ENCODE measurements around the gene PHETA1. TPM values are rescaled to one million over a fixed set of nuclear protein-coding genes. Genes with fewer than 3 reads are reported as not detected.
"Not testable (repeated sequence)": the region's sequence is repeated elsewhere in the genome, so short reads cannot be mapped to it uniquely, and the experiment has no call there.

Gene PHETA1
- total RNA-seq, 1 donor from 2014 or later: 5.6 TPM

DNA sequence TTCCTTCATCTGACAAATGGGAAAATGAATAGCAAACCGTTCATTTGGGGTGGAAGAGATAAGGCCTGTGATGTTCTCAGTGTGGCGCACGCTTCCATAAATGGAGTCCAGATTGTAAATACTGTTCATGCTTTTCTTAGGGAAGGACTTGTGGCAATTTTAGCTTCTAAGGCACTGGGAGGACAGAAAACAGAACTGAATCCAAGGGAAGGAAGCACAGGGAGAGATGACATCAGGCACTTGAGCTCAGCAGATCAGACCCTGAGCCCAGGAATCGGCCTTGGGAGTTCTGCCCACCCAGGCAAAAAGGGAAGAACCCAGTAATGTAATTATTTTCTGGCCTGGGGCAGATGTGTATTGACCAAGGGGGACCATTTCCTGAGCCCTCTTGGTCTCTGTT is 29.6 kb upstream of the PHETA1 start:
- no peak overlapping the region for H3K4me3 ChIP-seq
- H3K9me3 ChIP-seq: no peaks in the 10 kb centered on the region
- DNase-seq (ENCODE audit: extremely low spot score in 2 of 2): no peak
- no peaks in the 10 kb centered on the region for H3K36me3 ChIP-seq
- no peaks in the 10 kb centered on the region for H3K27me3 ChIP-seq
- H3K27ac ChIP-seq: peak overlapping the region; percentile 43
- intact Hi-C loops (cut with DNase I): loop anchor here (10.0 kb wide), 1 partner anchor 286 kb away; the partner anchor contains the start of genes ACAD10 and BRAP
- peaks cover 24% of the 10 kb centered on the region for H3K4me1 ChIP-seq
- no peak for TF ChIP-seq CTCF (IDR thresholded peaks at IDR 0.05)
- no peak for TF ChIP-seq POLR2A (IDR thresholded peaks at IDR 0.05)
- no peak for TF ChIP-seq POLR2AphosphoS5 (IDR thresholded peaks at IDR 0.05; ENCODE audit: insufficient read depth in 1 of 2, low read depth in 1 of 2)

GRCh38 chr12:111396726-111397445 is 28.0 kb upstream of the PHETA1 start:
- intact Hi-C loops (cut with DNase I): loop anchor here (10.0 kb wide), 1 partner anchor 288 kb away; the partner anchor contains the start of genes ACAD10 and BRAP
- TF ChIP-seq POLR2AphosphoS5 (IDR thresholded peaks at IDR 0.05; ENCODE audit: insufficient read depth in 1 of 2, low read depth in 1 of 2) (peak; percentile 62 to 77), CTCF (IDR thresholded peaks at IDR 0.05) (peak; percentile 99 to 100 (median 99)), POLR2A (IDR thresholded peaks at IDR 0.05) (no peak)
- Histone ChIP-seq H3K4me1 (peaks cover 14% of the 10 kb centered on the region), H3K27ac (peak overlapping the region; percentile 58), H3K36me3 (no peaks in the 10 kb centered on the region), H3K4me3 (peak overlapping the region; percentile 17 to 43), H3K9me3 (no peaks in the 10 kb centered on the region), H3K27me3 (no peaks in the 10 kb centered on the region)
- DNase-seq (ENCODE audit: extremely low spot score in 2 of 2): no peak

DNA sequence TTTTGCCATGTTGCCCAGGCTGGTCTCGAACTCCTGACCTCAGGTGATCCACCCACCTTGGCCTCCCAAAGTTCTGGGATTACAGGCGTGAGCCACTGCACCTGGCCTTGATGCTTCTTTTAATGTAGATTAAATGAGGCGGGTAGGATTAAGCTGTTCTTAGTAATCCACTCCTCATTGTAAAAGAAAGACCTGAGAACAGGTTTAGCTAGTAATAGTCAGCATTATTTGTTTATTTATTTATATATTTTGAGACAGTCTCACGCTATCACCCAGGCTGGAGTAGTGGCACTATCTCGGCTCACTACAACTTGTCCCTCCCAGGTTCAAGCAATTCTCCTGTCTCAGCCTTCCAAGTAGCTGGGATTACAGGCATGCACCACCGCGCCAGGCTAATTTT is 27.4 kb upstream of the PHETA1 start:
- peaks cover 14% of the 10 kb centered on the region for H3K4me1 ChIP-seq
- H3K36me3 ChIP-seq; H3K27me3 ChIP-seq; H3K4me3 ChIP-seq; H3K9me3 ChIP-seq; DNase-seq (ENCODE audit: extremely low spot score in 2 of 2): not testable (repeated sequence)
- intact Hi-C loops (cut with DNase I): loop anchor here (10.0 kb wide), 1 partner anchor 289 kb away; the partner anchor contains the start of genes ACAD10 and BRAP
- peak overlapping the region; percentile 58 for H3K27ac ChIP-seq

DNA sequence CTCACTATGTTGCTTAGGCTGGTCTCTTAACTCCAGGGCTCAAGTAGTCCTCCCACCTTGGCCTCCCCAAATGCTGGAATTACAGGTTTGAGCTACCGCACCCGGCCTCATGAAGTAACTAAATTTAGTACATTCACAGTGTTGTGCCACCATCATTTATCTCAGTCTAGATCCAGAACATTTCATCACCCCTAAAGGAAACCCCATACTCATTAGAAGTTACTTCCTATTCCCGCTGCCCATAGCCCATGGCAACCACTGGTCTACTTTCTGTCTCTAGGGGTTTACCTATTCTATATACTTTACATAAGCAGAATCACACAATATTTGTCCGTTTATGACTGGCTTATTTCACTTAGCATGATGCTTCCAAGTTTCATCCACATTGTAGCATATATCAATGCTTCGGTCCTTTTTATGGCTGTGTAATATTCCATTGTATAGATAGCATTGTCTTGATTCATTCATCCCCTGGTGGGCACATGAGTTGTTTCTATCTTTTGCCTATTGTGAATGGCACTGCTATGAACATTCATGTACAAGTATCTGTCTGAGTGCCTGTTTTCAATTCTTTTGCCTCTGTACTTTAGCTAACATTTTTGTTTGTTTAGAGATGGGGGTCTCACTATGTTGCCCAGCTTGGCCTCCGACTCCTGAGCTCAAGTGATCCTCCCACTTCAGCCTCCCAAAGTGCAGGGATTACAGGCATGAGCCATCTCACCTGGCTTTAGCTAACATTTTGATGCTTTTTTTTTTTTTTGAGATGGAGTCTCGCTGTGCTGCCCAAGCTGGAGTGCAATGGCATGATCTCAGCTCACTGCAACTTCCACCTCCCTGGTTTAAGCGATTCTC is 26.7 kb upstream of the PHETA1 start:
- intact Hi-C loops (cut with DNase I): loop anchor here (10.0 kb wide), 1 partner anchor 289 kb away; the partner anchor contains the start of genes ACAD10 and BRAP
- DNase-seq (ENCODE audit: extremely low spot score in 2 of 2): no peak
- Histone ChIP-seq H3K27me3 (no peaks in the 10 kb centered on the region), H3K4me1 (peaks cover 14% of the 10 kb centered on the region), H3K36me3 (no peaks in the 10 kb centered on the region), H3K9me3 (no peaks in the 10 kb centered on the region), H3K4me3 (no peak overlapping the region), H3K27ac (no peak overlapping the region)
- TF ChIP-seq POLR2A (IDR thresholded peaks at IDR 0.05): no peak
- TF ChIP-seq POLR2AphosphoS5 (IDR thresholded peaks at IDR 0.05; ENCODE audit: insufficient read depth in 1 of 2, low read depth in 1 of 2): no peak
- no peak for TF ChIP-seq CTCF (IDR thresholded peaks at IDR 0.05)

GRCh38 chr12:111394480-111394879 is 25.6 kb upstream of the PHETA1 start:
- Histone ChIP-seq H3K4me3 (no peak overlapping the region), H3K36me3 (no peaks in the 10 kb centered on the region), H3K27ac (no peak overlapping the region), H3K27me3 (no peaks in the 10 kb centered on the region), H3K9me3 (no peaks in the 10 kb centered on the region), H3K4me1 (peaks cover 14% of the 10 kb centered on the region)
- no peak for TF ChIP-seq CTCF (IDR thresholded peaks at IDR 0.05)
- no peak for TF ChIP-seq POLR2AphosphoS5 (IDR thresholded peaks at IDR 0.05; ENCODE audit: insufficient read depth in 1 of 2, low read depth in 1 of 2)
- no peak for TF ChIP-seq POLR2A (IDR thresholded peaks at IDR 0.05)
- intact Hi-C loops (cut with DNase I): loop anchor here (5.0 to 10.0 kb wide), 2 partner anchors 138 to 290 kb away; partner anchors contain the start of genes ACAD10 and BRAP
- no peak for DNase-seq (ENCODE audit: extremely low spot score in 2 of 2)

Measured in vagina (tissue), 2 donors.